Mesenchymal stem cell (in vitro differentiated cells and primary cell): ENCODE data around the gene SIGLEC9.

ENCODE experiments used
- DNase-seq: peaks from one replicate; pipeline ENCODE4 v3.0.0-alpha.2; 2013
- H2AFZ ChIP-seq: one replicate; pipeline ENCODE4 v1.6.1; 2013; ENCODE audit warnings: low read depth, mild to moderate bottlenecking, control low read depth, inconsistent platforms, low read length, moderate library complexity
- H2AK5ac ChIP-seq: 2 replicates; pipeline ENCODE4 v1.6.1; 2013; ENCODE audit warnings: low read length, moderate library complexity, mild to moderate bottlenecking, inconsistent platforms; ENCODE audit not compliant: severe bottlenecking
- H2BK120ac ChIP-seq: one replicate; pipeline ENCODE4 v1.6.1; 2013; ENCODE audit warnings: low read depth, mild to moderate bottlenecking, inconsistent platforms, low read length, moderate library complexity
- H2BK12ac ChIP-seq, 2 experiments: one replicate each; pipeline ENCODE4 v1.6.1; 2013; ENCODE audit warnings: inconsistent platforms in 2 of 2, low read length in 2 of 2, mild to moderate bottlenecking in 2 of 2, moderate library complexity in 2 of 2, control low read depth in 1 of 2
- H2BK15ac ChIP-seq: one replicate; pipeline ENCODE4 v1.6.1; 2013; ENCODE audit warnings: mild to moderate bottlenecking, low read depth, inconsistent platforms; ENCODE audit not compliant: poor library complexity, severe bottlenecking
- H2BK5ac ChIP-seq: 2 replicates; pipeline ENCODE4 v1.6.1; 2013; ENCODE audit warnings: low read depth, mild to moderate bottlenecking, low read length, control low read depth, inconsistent platforms; ENCODE audit not compliant: poor library complexity, severe bottlenecking
- H3K14ac ChIP-seq, 2 experiments: one replicate each; pipeline ENCODE4 v1.6.1; 2013; ENCODE audit warnings: inconsistent platforms in 2 of 2, low read length in 2 of 2, control low read depth in 1 of 2, mild to moderate bottlenecking in 1 of 2, moderate library complexity in 1 of 2
- H3K18ac ChIP-seq, 2 experiments: one replicate each; pipeline ENCODE4 v1.6.1; 2013; ENCODE audit warnings: inconsistent platforms in 2 of 2, low read length in 2 of 2, control low read depth in 1 of 2, low read depth in 1 of 2, mild to moderate bottlenecking in 1 of 2
- H3K23ac ChIP-seq, 2 experiments: one replicate each; pipeline ENCODE4 v1.6.1; 2013; ENCODE audit warnings: inconsistent platforms in 2 of 2, low read length in 2 of 2, mild to moderate bottlenecking in 2 of 2, moderate library complexity in 2 of 2, control low read depth in 1 of 2
- H3K27ac ChIP-seq: 2 replicates; pipeline ENCODE4 v1.5.1; 2013; ENCODE audit warnings: mild to moderate bottlenecking, moderate library complexity, low read length, control low read depth, inconsistent platforms; ENCODE audit not compliant: poor library complexity, severe bottlenecking
- H3K27me3 ChIP-seq, 2 experiments: 2 replicates each; pipeline versions ENCODE4 v1.6.1 to v1.7.0; 2013; ENCODE audit warnings: low read length in 2 of 2, mild to moderate bottlenecking in 2 of 2, moderate library complexity in 2 of 2, control low read depth in 1 of 2, inconsistent platforms in 1 of 2; ENCODE audit not compliant: control insufficient read depth in 1 of 2, insufficient read depth in 1 of 2
- H3K36me3 ChIP-seq, 2 experiments: 2 replicates each; pipeline versions ENCODE4 v1.6.1 to v1.7.0; 2013; ENCODE audit warnings: low read length in 2 of 2, control low read depth in 1 of 2, inconsistent platforms in 1 of 2, low read depth in 1 of 2, mild to moderate bottlenecking in 1 of 2; ENCODE audit not compliant: insufficient read depth in 2 of 2, control insufficient read depth in 1 of 2
- H3K4ac ChIP-seq, 2 experiments: one replicate each; pipeline ENCODE4 v1.6.1; 2013; ENCODE audit warnings: inconsistent platforms in 2 of 2, low read length in 2 of 2, mild to moderate bottlenecking in 2 of 2, moderate library complexity in 2 of 2, control low read depth in 1 of 2, low read depth in 1 of 2
- H3K4me1 ChIP-seq: 2 replicates; pipeline ENCODE4 v1.6.1; 2013; ENCODE audit warnings: low read depth, low read length, control low read depth; ENCODE audit not compliant: control insufficient read depth, insufficient read depth
- H3K4me2 ChIP-seq: 2 replicates; pipeline ENCODE4 v1.6.1; 2013; ENCODE audit warnings: low read length, mild to moderate bottlenecking, inconsistent platforms; ENCODE audit not compliant: poor library complexity, severe bottlenecking
- H3K4me3 ChIP-seq, 2 experiments: 2 replicates each; pipeline versions ENCODE4 v1.5.1 to v1.7.0; 2013; ENCODE audit warnings: low read length in 2 of 2, mild to moderate bottlenecking in 2 of 2, control low read depth in 1 of 2, low read depth in 1 of 2; ENCODE audit not compliant: insufficient read depth in 1 of 2
- H3K79me1 ChIP-seq: replicated peaks from 2 replicates; pipeline ENCODE4 v1.6.1; 2013; ENCODE audit warnings: mild to moderate bottlenecking, control low read depth, low read length, inconsistent platforms; ENCODE audit not compliant: poor library complexity, severe bottlenecking
- H3K9ac ChIP-seq: 2 replicates; pipeline ENCODE4 v1.7.0; 2013; ENCODE audit warnings: mild to moderate bottlenecking, low read length, moderate library complexity
- H3K9me3 ChIP-seq: 2 replicates; pipeline ENCODE4 v1.7.0; 2013; ENCODE audit warnings: mild to moderate bottlenecking, low read length; ENCODE audit not compliant: control insufficient read depth
- H4K8ac ChIP-seq: one replicate; pipeline ENCODE4 v1.6.1; 2013; ENCODE audit warnings: inconsistent platforms, mild to moderate bottlenecking, low read length, moderate library complexity
- H4K91ac ChIP-seq: one replicate; pipeline ENCODE4 v1.6.1; 2013; ENCODE audit warnings: mild to moderate bottlenecking, low read length, inconsistent platforms
- WGBS: methylation state at CpG from one replicate; pipeline ENCODE4 v1.1.7; 2013; ENCODE audit warnings: mixed read lengths; 5-methylcytosine and 5-hydroxymethylcytosine counted together

SIGLEC9 gene

GRCh38 chr19:51143486-51143885, 18.8 kb downstream of the SIGLEC9 start:
- H2AK5ac ChIP-seq, result no peak overlapping the region
- H2BK120ac ChIP-seq, result no peak overlapping the region
- no peak overlapping the region for H3K4ac ChIP-seq
- WGBS, result 79% methylated on average over 3 of the region's 5 CpGs
- H3K23ac ChIP-seq, result no peak overlapping the region
- no peak overlapping the region for H3K4me3 ChIP-seq
- no peaks in the 10 kb centered on the region for H3K9me3 ChIP-seq
- no peak overlapping the region for H4K8ac ChIP-seq
- H4K91ac ChIP-seq, result peak overlapping the region; percentile 43
- no peaks in the 10 kb centered on the region for H3K4me1 ChIP-seq
- no peak overlapping the region for H3K9ac ChIP-seq
- H2BK5ac ChIP-seq, result no peak overlapping the region
- H2AFZ ChIP-seq, result no peak overlapping the region
- H3K4me2 ChIP-seq, result no peak overlapping the region
- no peak overlapping the region for H3K27ac ChIP-seq
- H2BK15ac ChIP-seq, result no peak overlapping the region
- H3K27me3 ChIP-seq, result peaks cover 0 to 51% of the 10 kb centered on the region in 2 experiments
- DNase-seq, result no peak
- no peak overlapping the region for H3K18ac ChIP-seq
- peak overlapping the region in 1 of 2 experiments; percentile 67 for H2BK12ac ChIP-seq
- H3K14ac ChIP-seq, result no peak overlapping the region
- no peaks in the 10 kb centered on the region for H3K79me1 ChIP-seq
- no peaks in the 10 kb centered on the region for H3K36me3 ChIP-seq

- Histone ChIP-seq H2BK5ac (no peak overlapping the region), H4K8ac (no peak overlapping the region), H3K9ac (no peak overlapping the region), H4K91ac (no peak overlapping the region), H3K79me1 (no peaks in the 10 kb centered on the region), H3K18ac (no peak overlapping the region), H2AK5ac (no peak overlapping the region), H3K36me3 (no peaks in the 10 kb centered on the region), H2BK120ac (no peak overlapping the region), H3K4me3 (no peak overlapping the region), H3K4me2 (no peak overlapping the region), H3K27me3 (peaks cover 0 to 41% of the 10 kb centered on the region in 2 experiments), H2AFZ (no peak overlapping the region), H3K27ac (no peak overlapping the region), H3K14ac (no peak overlapping the region), H3K23ac (no peak overlapping the region), H3K9me3 (no peaks in the 10 kb centered on the region), H2BK15ac (no peak overlapping the region), H2BK12ac (no peak overlapping the region), H3K4ac (no peak overlapping the region), H3K4me1 (no peaks in the 10 kb centered on the region)
- WGBS, result 78% methylated on average over 11 of the region's 11 CpGs
- DNase-seq, result no peak
These were observed 19.9 kb downstream of the SIGLEC9 start for GRCh38 chr19:51144482-51145045.

GRCh38 chr19:51145916-51146493, 21.3 kb downstream of the SIGLEC9 start:
- no peak overlapping the region for H3K18ac ChIP-seq
- H2BK12ac ChIP-seq, result no peak overlapping the region
- no CpG with 5 or more reads among the region's 4 CpGs for WGBS
- no peak overlapping the region for H2AK5ac ChIP-seq
- H2AFZ ChIP-seq, result no peak overlapping the region
- H4K8ac ChIP-seq, result no peak overlapping the region
- H3K4me2 ChIP-seq, result no peak overlapping the region
- no peak overlapping the region for H3K27ac ChIP-seq
- no peaks in the 10 kb centered on the region for H3K9me3 ChIP-seq
- no peak overlapping the region for H2BK5ac ChIP-seq
- no peaks in the 10 kb centered on the region for H3K36me3 ChIP-seq
- H3K27me3 ChIP-seq, result peaks cover 0 to 31% of the 10 kb centered on the region in 2 experiments
- no peaks in the 10 kb centered on the region for H3K79me1 ChIP-seq
- no peaks in the 10 kb centered on the region for H3K4me1 ChIP-seq
- H3K23ac ChIP-seq, result no peak overlapping the region
- H4K91ac ChIP-seq, result no peak overlapping the region
- H3K4me3 ChIP-seq, result no peak overlapping the region
- no peak overlapping the region for H2BK120ac ChIP-seq
- DNase-seq, result no peak
- H3K4ac ChIP-seq, result no peak overlapping the region
- H3K14ac ChIP-seq, result no peak overlapping the region
- H3K9ac ChIP-seq, result no peak overlapping the region
- no peak overlapping the region for H2BK15ac ChIP-seq

GRCh38 chr19:51146751-51147150, 22.0 kb downstream of the SIGLEC9 start:
- Histone ChIP-seq H3K27me3 (peaks cover 0 to 27% of the 10 kb centered on the region in 2 experiments), H2BK15ac (no peak overlapping the region), H3K23ac (no peak overlapping the region), H3K9me3 (peaks cover 1% of the 10 kb centered on the region), H3K27ac (no peak overlapping the region), H3K4me2 (no peak overlapping the region), H3K79me1 (no peaks in the 10 kb centered on the region), H3K9ac (no peak overlapping the region), H4K8ac (no peak overlapping the region), H4K91ac (no peak overlapping the region), H3K14ac (no peak overlapping the region), H3K4me1 (no peaks in the 10 kb centered on the region), H2AK5ac (no peak overlapping the region), H3K18ac (no peak overlapping the region), H3K4me3 (no peak overlapping the region), H3K4ac (no peak overlapping the region), H2AFZ (no peak overlapping the region), H2BK120ac (no peak overlapping the region), H2BK5ac (no peak overlapping the region), H2BK12ac (no peak overlapping the region), H3K36me3 (no peaks in the 10 kb centered on the region)
- no peak for DNase-seq
- 90% methylated on average over 7 of the region's 7 CpGs for WGBS
